Colonic mucosa (tissue), 4 donors: Measurements from ENCODE around the gene BCKDHA. TPM values are rescaled to one million over a fixed set of nuclear protein-coding genes. Genes with fewer than 3 reads are reported as not detected.
A peak's percentile ranks its signal among the peaks of the same experiment; 100 is the strongest.

Source experiments
- DNase-seq: peaks from one replicate; pipeline ENCODE4 v3.0.0-alpha.2; 2020
- H3K27ac ChIP-seq: fragments of 200-600 bp; one replicate; pipeline ENCODE4 v1.8.0; 2021
- H3K27me3 ChIP-seq: fragments of 200-600 bp; one replicate; pipeline ENCODE4 v1.8.0; 2021
- H3K36me3 ChIP-seq: fragments of 200-600 bp; one replicate; pipeline ENCODE4 v1.8.0; 2021
- H3K4me1 ChIP-seq: fragments of 200-600 bp; one replicate; pipeline ENCODE4 v1.8.0; 2021; ENCODE audit warnings: mild to moderate bottlenecking
- H3K4me3 ChIP-seq: fragments of 200-600 bp; one replicate; pipeline ENCODE4 v1.8.0; 2021
- H3K9ac ChIP-seq, 2 donors: one replicate each; pipeline ENCODE4 v1.7.0; 2013; ENCODE audit warnings: control low read depth in 2 of 2, low read depth in 2 of 2, low read length in 2 of 2
- H3K9me3 ChIP-seq: fragments of 200-600 bp; one replicate; pipeline ENCODE4 v1.8.0; 2021
- CTCF ChIP-seq: fragments of 200-600 bp; IDR thresholded peaks from one replicate; pipeline ENCODE4 v1.8.0; 2022; ENCODE audit warnings: antibody characterized with exemption, mild to moderate bottlenecking
- intact Hi-C: fragments of 100-400 bp; cut with DNase I; formaldehyde crosslinking; loops from one replicate; pipeline ENCODE4 v1.14.1; 2022
- total RNA-seq, 2 donors: library from RNA; stranded (reverse); fragmentation: NEBNext Ultra II Directional in 1 of 2; extraction: Animal tissue kit (Norgen Biotek cat#: 25700) in 1 of 2; gene quantifications; one replicate each; pipeline ENCODE4 v1.2.1, GENCODE V29; 2021
- donor health status: healthy.
- donor health status: DM: no; HTN: no; CAD: no.
- donor health status: DM: no; HTN: no; CAD: no.

Gene BCKDHA
- 10 to 100 TPM; 18.8 to 31.7 TPM for total RNA-seq

GRCh38 chr19:41397086-41398049 lies at the start of gene BCKDHA, which contains the start of gene EXOSC5:
BCKDHA (plus strand) TSS chr19:41397818; CDS start chr19:41397828, 10 bp downstream.
EXOSC5 (minus strand) TSS chr19:41397359; CDS start chr19:41397328, 31 bp downstream.
- H3K4me3 ChIP-seq = peak within 1 kb of the TSS; percentile 83
- H3K4me1 ChIP-seq = peaks cover 6% of the 10 kb centered on the region
- H3K27me3 ChIP-seq = no peaks in the 10 kb centered on the region
- TF ChIP-seq CTCF = no peak
- H3K9ac ChIP-seq = peak within 1 kb of the TSS; percentile 71 to 98
- peak within 1 kb of the TSS; percentile 74 for H3K27ac ChIP-seq
- H3K9me3 ChIP-seq = no peaks in the 10 kb centered on the region
- peak; percentile 99 for DNase-seq
- no peaks in the 10 kb centered on the region for H3K36me3 ChIP-seq
- intact Hi-C loops = loop anchor here (5.0 kb wide), 1 partner anchor 35 kb away; no protein-coding TSS in a partner anchor

- Histone ChIP-seq H3K9me3 (no peaks in the 10 kb centered on the region), H3K36me3 (no peaks in the 10 kb centered on the region), H3K27ac (peak overlapping the region; percentile 81), H3K27me3 (peaks cover 7% of the 10 kb centered on the region), H3K4me3 (peak overlapping the region; percentile 84), H3K4me1 (peaks cover 6% of the 10 kb centered on the region), H3K9ac (peak overlapping the region; percentile 64 to 77)
- no peak for DNase-seq
- intact Hi-C loops = no loop called here
- no peak for TF ChIP-seq CTCF
Measured at GRCh38 chr19:41350735-41351338, 46.8 kb upstream of the BCKDHA start.

- no peak for TF ChIP-seq CTCF
- peak; percentile 72 for DNase-seq
- Histone ChIP-seq H3K27ac (peak overlapping the region; percentile 81), H3K36me3 (no peaks in the 10 kb centered on the region), H3K9me3 (no peaks in the 10 kb centered on the region), H3K4me3 (peak overlapping the region; percentile 84), H3K9ac (peak overlapping the region; percentile 73 to 77), H3K27me3 (peaks cover 7% of the 10 kb centered on the region), H3K4me1 (peaks cover 6% of the 10 kb centered on the region)
- intact Hi-C loops = no loop called here
Measured at GRCh38 chr19:41351339-41352245, 46.0 kb upstream of the BCKDHA start.

- Histone ChIP-seq H3K4me3 (peak overlapping the region; percentile 84), H3K27me3 (peaks cover 7% of the 10 kb centered on the region), H3K27ac (peak overlapping the region; percentile 81), H3K4me1 (peaks cover 6% of the 10 kb centered on the region), H3K9me3 (no peaks in the 10 kb centered on the region), H3K36me3 (no peaks in the 10 kb centered on the region), H3K9ac (peak overlapping the region; percentile 73 to 77)
- TF ChIP-seq CTCF = no peak
- intact Hi-C loops = no loop called here
- no peak for DNase-seq
Measured at GRCh38 chr19:41352279-41352608, 45.4 kb upstream of the BCKDHA start.
